Ishikawa (cell line): ENCODE measurements around the gene POLR1E.

Source experiments
- CREB1 ChIP-seq: IDR thresholded peaks from 2 replicates; pipeline ENCODE4 v1.6.1; 2012; ENCODE audit warnings: low read depth
- EGR1 ChIP-seq: IDR thresholded peaks from 2 replicates; pipeline ENCODE4 v1.6.1; 2012
- FOXM1 ChIP-seq: IDR thresholded peaks from 2 replicates; pipeline ENCODE4 v1.6.1; 2012; ENCODE audit warnings: low read depth, borderline replicate concordance
- MAX ChIP-seq: IDR thresholded peaks from 2 replicates; pipeline ENCODE4 v1.6.1; 2012
- NFIC ChIP-seq: IDR thresholded peaks from 2 replicates; pipeline ENCODE4 v1.6.1; 2012
- RAD21 ChIP-seq: IDR thresholded peaks from 2 replicates; pipeline ENCODE4 v1.6.1; 2012; ENCODE audit warnings: low read depth
- REST ChIP-seq: IDR thresholded peaks from 2 replicates; pipeline ENCODE4 v1.6.1; 2012; ENCODE audit warnings: low read depth, mild to moderate bottlenecking
- TAF1 ChIP-seq: IDR thresholded peaks from 2 replicates; pipeline ENCODE4 v1.6.1; 2012; ENCODE audit warnings: low read depth, mild to moderate bottlenecking
- TEAD4 ChIP-seq: IDR thresholded peaks from 2 replicates; pipeline ENCODE4 v1.6.1; 2012
- USF1 ChIP-seq: IDR thresholded peaks from 2 replicates; pipeline ENCODE4 v1.6.1; 2012
- YY1 ChIP-seq: IDR thresholded peaks from 2 replicates; pipeline ENCODE4 v1.6.1; 2012; ENCODE audit warnings: low read depth

DNA sequence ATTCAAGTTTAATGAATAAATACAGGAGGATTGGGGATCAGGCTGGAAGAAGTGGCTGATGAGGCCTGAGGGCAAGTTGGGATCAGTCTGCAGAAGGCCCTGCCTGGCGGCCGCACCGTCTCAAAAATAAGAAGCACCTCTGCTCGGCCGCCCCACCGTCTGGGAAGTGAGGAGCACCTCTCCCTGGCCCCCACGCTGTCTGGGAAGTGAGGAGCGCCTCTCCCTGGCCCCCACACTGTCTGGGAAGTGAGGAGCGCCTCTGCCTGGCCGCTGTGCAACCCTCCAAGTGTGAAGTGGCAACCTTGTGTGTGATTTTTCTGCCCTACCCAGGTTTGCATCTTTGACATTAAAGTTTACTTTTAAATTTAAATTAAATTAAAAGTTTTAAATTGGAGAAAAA, 35.4 kb downstream of the POLR1E start:
- no peak for TF ChIP-seq RAD21
- no peak for TF ChIP-seq REST
- TF ChIP-seq FOXM1, result no peak
- no peak for TF ChIP-seq YY1
- TF ChIP-seq TEAD4, result no peak
- no peak for TF ChIP-seq NFIC
- TF ChIP-seq USF1, result no peak
- TF ChIP-seq CREB1, result no peak
- no peak for TF ChIP-seq EGR1
- no peak for TF ChIP-seq TAF1
- no peak for TF ChIP-seq MAX
